GM19324 (cell line): ENCODE measurements around the gene MBOAT2.
"Not testable (repeated sequence)": the region's sequence is repeated elsewhere in the genome, so short reads cannot be mapped to it uniquely, and the experiment has no call there.

ENCODE experiments used
- ATAC-seq: cut with Tn5 transposase; IDR thresholded peaks from one replicate; pipeline ENCODE4 v1.9.1; 2021; ENCODE audit warnings: mild to moderate bottlenecking, moderate library complexity; ENCODE audit not compliant: unreplicated experiment, low FRiP score

MBOAT2 gene

GRCh38 chr2:8965216-8965969 lies 38.1 kb downstream of the MBOAT2 start:
- no peak for ATAC-seq

- ATAC-seq, result no peak
Observed at GRCh38 chr2:8962890-8963289, 40.6 kb downstream of the MBOAT2 start.

DNA sequence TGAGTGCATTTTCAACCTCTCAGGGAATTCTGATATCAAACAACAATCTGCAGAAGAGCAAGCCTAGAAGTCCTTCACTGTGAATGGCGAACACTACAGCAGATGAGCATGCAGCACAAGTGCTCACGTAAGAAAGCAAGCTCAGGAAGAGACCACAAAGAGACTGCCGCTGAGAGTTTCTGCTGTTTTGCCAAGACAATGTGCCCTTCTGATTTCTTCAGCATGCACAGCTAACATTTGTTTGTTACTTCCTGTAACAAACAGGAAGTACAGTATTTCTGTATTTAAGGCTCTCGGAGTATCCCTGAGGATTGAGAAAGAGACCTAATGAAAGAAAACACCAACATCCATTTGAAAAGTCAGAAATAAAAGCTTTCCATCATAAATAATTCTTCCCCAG lies 45.9 kb downstream of the MBOAT2 start:
- no peak for ATAC-seq

- no peak for ATAC-seq
Observed at GRCh38 chr2:8956774-8957173, 46.7 kb downstream of the MBOAT2 start.

- no peak for ATAC-seq
Observed at GRCh38 chr2:8954990-8955389, 48.5 kb downstream of the MBOAT2 start.

GRCh38 chr2:8953525-8953924 lies 50.0 kb downstream of the MBOAT2 start:
- ATAC-seq, result no peak

GRCh38 chr2:8939486-8940114 lies 63.9 kb downstream of the MBOAT2 start:
- ATAC-seq, result no peak

DNA sequence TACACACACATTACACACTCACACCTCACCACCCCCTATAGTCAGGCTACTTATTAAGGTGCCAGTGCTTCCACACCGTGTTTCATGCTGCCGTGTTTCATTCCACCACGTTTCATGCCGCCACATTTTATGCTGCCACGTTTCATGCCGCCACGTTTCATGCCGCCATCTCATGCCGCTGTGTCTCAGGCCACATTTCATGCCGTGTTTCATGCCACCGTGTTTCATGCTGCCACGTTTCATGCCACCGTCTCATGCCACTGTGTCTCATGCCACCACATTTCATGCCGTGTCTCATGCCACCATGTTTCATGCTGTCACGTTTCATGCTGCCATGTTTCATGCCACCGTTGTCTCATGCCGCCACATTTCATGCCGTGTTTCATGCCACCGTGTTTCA lies 65.1 kb downstream of the MBOAT2 start:
- no peak for ATAC-seq

DNA sequence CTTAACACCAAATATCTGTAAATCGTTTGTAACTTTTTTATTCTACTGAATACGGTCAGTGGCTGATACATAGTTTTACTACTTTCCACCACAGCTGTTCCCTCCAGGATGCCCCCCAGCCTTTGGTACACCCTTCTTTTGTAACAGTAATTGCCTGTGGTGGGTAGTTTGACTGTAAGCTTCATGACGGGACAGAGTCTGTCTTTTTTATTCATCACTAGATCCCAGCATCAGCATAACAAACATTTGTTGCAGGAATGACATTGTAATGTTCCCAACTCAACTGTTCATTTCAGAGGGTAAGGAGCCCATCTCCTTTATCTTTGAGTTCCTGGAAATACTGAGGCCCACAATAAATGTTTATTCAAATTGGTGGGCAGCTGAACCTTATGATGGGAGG lies 67.5 kb downstream of the MBOAT2 start:
- no peak for ATAC-seq

- no peak for ATAC-seq
Observed at GRCh38 chr2:8934338-8934737, 69.1 kb downstream of the MBOAT2 start.

- no peak for ATAC-seq
Observed at GRCh38 chr2:8932702-8933101, 70.8 kb downstream of the MBOAT2 start.

DNA sequence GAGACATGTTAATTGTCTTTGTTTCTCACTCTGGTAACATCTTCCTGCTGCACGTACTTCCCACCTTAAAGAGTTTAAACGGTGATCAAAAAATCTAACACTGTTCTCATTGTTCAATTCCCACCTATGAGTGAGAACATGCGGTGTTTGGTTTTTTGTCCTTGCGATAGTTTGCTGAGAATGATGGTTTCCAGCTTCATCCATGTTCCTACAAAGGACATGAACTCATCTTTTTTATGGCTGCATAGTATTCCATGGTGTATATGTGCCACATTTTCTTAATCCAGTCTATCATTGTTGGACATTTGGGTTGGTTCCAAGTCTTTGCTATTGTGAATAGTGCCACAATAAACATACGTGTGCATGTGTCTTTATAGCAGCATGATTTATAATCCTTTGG lies 73.3 kb downstream of the MBOAT2 start:
- ATAC-seq, result not testable (repeated sequence)

- ATAC-seq, result no peak
Observed at GRCh38 chr2:8929128-8929527, 74.4 kb downstream of the MBOAT2 start.

GRCh38 chr2:8927510-8928455 lies 75.7 kb downstream of the MBOAT2 start:
- no peak for ATAC-seq

DNA sequence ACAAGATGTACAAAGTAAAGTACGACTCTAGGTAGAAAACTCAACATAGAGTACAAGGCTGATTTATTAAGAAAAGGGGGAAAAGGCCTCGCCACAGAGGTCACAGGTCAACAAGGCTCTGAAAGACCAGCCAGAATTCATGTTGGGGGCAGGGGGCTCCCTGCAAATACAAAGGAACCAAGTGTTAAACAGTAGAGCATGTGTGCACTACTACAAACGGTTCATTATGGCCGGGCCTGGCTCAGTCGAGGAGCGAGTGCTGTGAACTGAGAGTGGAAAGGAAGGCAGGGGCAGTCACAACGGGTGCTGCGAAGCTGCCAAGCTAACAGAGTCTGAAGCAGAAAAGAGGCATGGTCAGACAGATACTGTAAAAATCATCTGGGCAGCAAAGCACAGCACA lies 77.1 kb downstream of the MBOAT2 start:
- no peak for ATAC-seq

GRCh38 chr2:8925411-8925810 lies 78.1 kb downstream of the MBOAT2 start:
- no peak for ATAC-seq

GRCh38 chr2:8923183-8923582 lies 80.3 kb downstream of the MBOAT2 start:
- no peak for ATAC-seq

DNA sequence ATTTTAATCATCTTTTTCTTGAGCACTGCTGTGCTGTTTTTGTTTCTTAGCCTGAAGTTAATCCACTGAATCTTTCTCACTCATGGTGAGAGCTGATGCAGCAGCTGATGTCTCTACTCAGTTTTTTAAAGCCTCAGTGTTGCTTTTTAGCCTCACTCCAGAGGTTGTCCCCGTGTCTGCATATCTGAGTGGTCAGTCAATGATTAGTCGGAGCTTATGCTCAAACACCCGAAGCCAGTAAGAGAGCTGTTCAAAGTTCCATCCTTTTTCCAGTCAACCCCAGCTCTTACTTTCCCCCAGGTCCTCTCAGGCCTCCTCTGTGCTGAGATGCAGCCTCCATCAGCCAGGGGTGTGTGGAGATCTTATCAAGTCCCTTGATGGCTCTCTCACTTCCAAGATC lies 81.1 kb downstream of the MBOAT2 start:
- no peak for ATAC-seq

- no peak for ATAC-seq
Observed at GRCh38 chr2:8918412-8918811, 85.1 kb downstream of the MBOAT2 start.

DNA sequence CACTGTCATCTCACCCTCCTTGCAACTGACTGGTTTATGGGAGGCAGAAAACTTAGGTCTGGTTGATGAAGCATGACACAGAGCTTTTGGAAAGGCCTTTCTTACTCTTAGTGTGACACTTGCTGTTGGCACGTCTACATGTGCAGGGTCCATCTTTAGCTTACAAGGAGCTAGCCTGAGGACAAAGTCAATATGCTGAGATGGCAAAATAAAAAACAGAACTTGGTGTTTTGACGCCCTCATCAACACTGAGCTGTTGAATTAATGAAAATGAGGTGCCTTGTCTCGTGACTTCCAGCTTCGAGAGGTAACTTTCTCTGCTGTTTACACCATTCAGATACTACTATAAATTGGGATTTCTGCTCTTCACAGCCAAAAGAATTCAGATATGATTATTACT lies 87.5 kb downstream of the MBOAT2 start:
- no peak for ATAC-seq

DNA sequence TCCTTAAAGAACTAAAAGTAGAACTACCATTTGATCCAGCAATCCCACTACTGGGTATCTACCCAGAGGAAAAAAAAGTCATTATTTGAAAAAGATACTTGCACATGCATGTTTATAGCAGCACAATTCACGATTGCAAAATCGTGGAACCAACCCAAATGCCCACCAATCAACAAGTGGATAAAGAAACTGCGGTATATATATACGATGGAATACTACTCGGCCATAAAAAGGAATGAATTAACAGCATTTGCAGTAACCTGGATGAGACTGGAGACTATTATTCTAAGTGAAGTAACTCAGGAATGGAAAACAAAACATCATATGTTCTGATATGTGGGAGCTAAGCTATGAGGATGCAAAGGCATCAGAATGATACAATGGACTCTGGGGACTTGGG lies 89.7 kb downstream of the MBOAT2 start:
- ATAC-seq, result not testable (repeated sequence)
